NCI-H146 treated with DMSO at 0.1 percent for 48 hours (cell line): ENCODE results near the gene NSD2.

Experiments used
- DNase-seq: peaks from one replicate; lab custom pipeline; 2025; ENCODE audit not compliant: unreplicated experiment; lab: John Stamatoyannopoulos, UW

The NSD2 gene

GRCh38 chr4:1968686-1969295 is 97.6 kb downstream of the NSD2 start:
- DNase-seq, result no peak

GRCh38 chr4:1969928-1970723 is 98.9 kb downstream of the NSD2 start:
- no peak for DNase-seq

GRCh38 chr4:1970926-1971325 is 99.7 kb downstream of the NSD2 start:
- no peak for DNase-seq

- DNase-seq, result no peak
These were observed 100.4 kb downstream of the NSD2 start for GRCh38 chr4:1971456-1972200.

- DNase-seq, result no peak
These were observed 101.2 kb downstream of the NSD2 start for GRCh38 chr4:1972414-1972813.

- DNase-seq, result no peak
These were observed 102.0 kb downstream of the NSD2 start for GRCh38 chr4:1973218-1973617.

GRCh38 chr4:1973661-1974060 is 102.5 kb downstream of the NSD2 start:
- DNase-seq, result no peak

GRCh38 chr4:1974840-1975239 is 103.6 kb downstream of the NSD2 start:
- no peak for DNase-seq

- DNase-seq, result no peak
These were observed 104.2 kb downstream of the NSD2 start for GRCh38 chr4:1975391-1975801.

GRCh38 chr4:1975880-1976279 is 104.7 kb downstream of the NSD2 start:
- no peak for DNase-seq

GRCh38 chr4:1976416-1977352 is 105.5 kb downstream of the NSD2 start:
- no peak for DNase-seq

- no peak for DNase-seq
These were observed 107.0 kb downstream of the NSD2 start for GRCh38 chr4:1978226-1978625.

- no peak for DNase-seq
These were observed 107.7 kb downstream of the NSD2 start for GRCh38 chr4:1978741-1979476.

GRCh38 chr4:1979477-1980196 is 108.4 kb downstream of the NSD2 start:
- DNase-seq, result no peak

- DNase-seq, result no peak
These were observed 109.4 kb downstream of the NSD2 start for GRCh38 chr4:1980561-1981041.

GRCh38 chr4:1981251-1982058 is 110.3 kb downstream of the NSD2 start:
- DNase-seq, result no peak

GRCh38 chr4:1982124-1983052 is 111.2 kb downstream of the NSD2 start:
- DNase-seq, result no peak
